IMR-90 (cell line): ENCODE results near the gene DYNLT2. TPM values are rescaled to one million over a fixed set of nuclear protein-coding genes. Genes with fewer than 3 reads are reported as not detected.

Source experiments
- ATAC-seq: fragments of 200-7000 bp; cut with Tn5 transposase; 2 replicates; pipeline ENCODE4 v1.9.1; 2020; ENCODE audit warnings: low read depth, mild to moderate bottlenecking, moderate library complexity
- BruUV-seq: library from RNA; stranded (reverse); fragments of 400-500 nt; replicated peaks from 2 replicates; lab custom pipeline; 2021; lab: Mats Ljungman, UMichigan
- CTCF ChIA-PET: fragments of 300-600 bp; formaldehyde crosslinking; extraction: SDS; loops from one replicate; lab custom pipeline; 2021; ENCODE audit warnings: antibody characterized with exemption; lab: Yijun Ruan, JAX
- POLR2A ChIA-PET: fragments of 300-600 bp; sonication (Branson Sonifier 250); formaldehyde crosslinking; loops from one replicate; lab custom pipeline; 2022; ENCODE audit warnings: antibody characterized with exemption; ENCODE audit not compliant: unreplicated experiment; lab: Charles Lee
- DNase-seq: peaks from one replicate; pipeline ENCODE4 v3.0.0; 2013
- H2AFZ ChIP-seq: replicated peaks from 2 replicates; pipeline ENCODE3; 2013; ENCODE audit warnings: low read length, mild to moderate bottlenecking; ENCODE audit not compliant: poor library complexity
- H2AK5ac ChIP-seq: 2 replicates; pipeline ENCODE4 v1.6.1; 2013; ENCODE audit warnings: low read depth, low read length, inconsistent platforms
- H2AK9ac ChIP-seq: replicated peaks from 2 replicates; pipeline ENCODE3; 2013; ENCODE audit warnings: mild to moderate bottlenecking, low read depth, low read length, moderate library complexity; ENCODE audit not compliant: poor library complexity
- H2BK120ac ChIP-seq: 2 replicates; pipeline ENCODE4 v1.6.1; 2013; ENCODE audit warnings: low read depth, low read length, inconsistent platforms
- H2BK15ac ChIP-seq: 3 replicates; pipeline ENCODE4 v1.6.1; 2013; ENCODE audit warnings: low read depth, low read length, inconsistent platforms
- H2BK20ac ChIP-seq: 2 replicates; pipeline ENCODE4 v1.6.1; 2013; ENCODE audit warnings: low read depth, mild to moderate bottlenecking, inconsistent platforms, low read length, moderate library complexity
- H2BK5ac ChIP-seq: 2 replicates; pipeline ENCODE4 v1.6.1; 2013; ENCODE audit warnings: mild to moderate bottlenecking, low read depth, low read length, inconsistent platforms; ENCODE audit not compliant: poor library complexity, severe bottlenecking
- H3K14ac ChIP-seq: replicated peaks from 2 replicates; pipeline ENCODE4 v1.6.1; 2013; ENCODE audit warnings: low read depth, low read length, inconsistent platforms
- H3K18ac ChIP-seq: 2 replicates; pipeline ENCODE4 v1.6.1; 2013; ENCODE audit warnings: low read depth, low read length, control low read depth
- H3K23ac ChIP-seq: 2 replicates; pipeline ENCODE4 v1.6.1; 2013; ENCODE audit warnings: low read depth, low read length, inconsistent platforms
- H3K27ac ChIP-seq: 2 replicates; pipeline ENCODE4 v1.5.1; 2013; ENCODE audit warnings: mild to moderate bottlenecking, control low read depth, low read length; ENCODE audit not compliant: insufficient read depth
- H3K27me3 ChIP-seq: 2 replicates; pipeline ENCODE4 v1.6.1; 2013; ENCODE audit warnings: low read length; ENCODE audit not compliant: control insufficient read depth, insufficient read depth
- H3K36me3 ChIP-seq: 2 replicates; pipeline ENCODE4 v1.6.1; 2013; ENCODE audit warnings: low read length, mixed read lengths; ENCODE audit not compliant: control insufficient read depth, insufficient read depth
- H3K4ac ChIP-seq: 2 replicates; pipeline ENCODE4 v1.6.1; 2013; ENCODE audit warnings: low read depth, low read length, inconsistent platforms
- H3K4me1 ChIP-seq: 2 replicates; pipeline ENCODE4 v1.6.1; 2013; ENCODE audit warnings: low read length, mixed read lengths; ENCODE audit not compliant: control insufficient read depth, insufficient read depth
- H3K4me2 ChIP-seq: 2 replicates; pipeline ENCODE4 v1.6.1; 2013; ENCODE audit warnings: low read depth, mild to moderate bottlenecking, control low read depth, low read length, moderate library complexity
- H3K4me3 ChIP-seq: 2 replicates; pipeline ENCODE4 v1.5.1; 2013; ENCODE audit warnings: low read depth, mild to moderate bottlenecking, control low read depth, low read length, moderate library complexity; ENCODE audit not compliant: insufficient read depth
- H3K56ac ChIP-seq: 2 replicates; pipeline ENCODE4 v1.6.1; 2013; ENCODE audit warnings: low read length, inconsistent platforms; ENCODE audit not compliant: insufficient read depth; ENCODE audit errors: extremely low read depth
- H3K79me1 ChIP-seq, 2 experiments: 2 replicates each; pipeline ENCODE4 v1.6.1; 2013; ENCODE audit warnings: low read length in 2 of 2, inconsistent platforms in 1 of 2, low read depth in 1 of 2
- H3K9ac ChIP-seq: 2 replicates; pipeline ENCODE4 v1.6.1; 2013; ENCODE audit warnings: low read depth, low read length, control low read depth
- H3K9me1 ChIP-seq: 2 replicates; pipeline ENCODE4 v1.6.1; 2013; ENCODE audit warnings: low read length, inconsistent platforms; ENCODE audit not compliant: insufficient read depth
- H3K9me3 ChIP-seq: 2 replicates; pipeline ENCODE4 v1.6.1; 2013; ENCODE audit warnings: low read length; ENCODE audit not compliant: control insufficient read depth, insufficient read depth
- H4K20me1 ChIP-seq: 2 replicates; pipeline ENCODE4 v1.6.1; 2013; ENCODE audit warnings: low read length, inconsistent platforms; ENCODE audit not compliant: insufficient read depth
- H4K5ac ChIP-seq: 2 replicates; pipeline ENCODE4 v1.6.1; 2013; ENCODE audit warnings: mild to moderate bottlenecking, low read depth, low read length, control low read depth
- H4K8ac ChIP-seq, 2 experiments: 2 replicates each; pipeline ENCODE4 v1.6.1; 2013; ENCODE audit warnings: low read depth in 2 of 2, low read length in 2 of 2, control low read depth in 1 of 2, inconsistent platforms in 1 of 2
- H4K91ac ChIP-seq: 2 replicates; pipeline ENCODE4 v1.6.1; 2013; ENCODE audit warnings: low read depth, low read length, inconsistent platforms; ENCODE audit not compliant: insufficient read depth
- CHD1 ChIP-seq: IDR thresholded peaks from 2 replicates; pipeline ENCODE4 v1.6.1; 2012; ENCODE audit warnings: low read depth, low read length, improper control_type of control experiment
- MAZ ChIP-seq: IDR thresholded peaks from 2 replicates; pipeline ENCODE4 v1.6.1; 2012; ENCODE audit warnings: low read depth, mild to moderate bottlenecking, low read length, improper control_type of control experiment, moderate library complexity, borderline replicate concordance
- MXI1 ChIP-seq: IDR thresholded peaks from 2 replicates; pipeline ENCODE4 v1.6.1; 2012; ENCODE audit warnings: low read depth, mild to moderate bottlenecking, low read length, moderate library complexity, borderline replicate concordance
- NFE2L2 ChIP-seq: fragments of 150-350 bp; IDR thresholded peaks from 2 replicates; pipeline ENCODE4 v1.6.1; 2016; ENCODE audit warnings: low read depth, mild to moderate bottlenecking, low read length
- POLR2A ChIP-seq: IDR thresholded peaks from 2 replicates; pipeline ENCODE4 v1.6.1; 2012; ENCODE audit warnings: mild to moderate bottlenecking, low read depth, low read length
- RAD21 ChIP-seq: IDR thresholded peaks from 2 replicates; pipeline ENCODE4 v1.6.1; 2012; ENCODE audit warnings: low read length, improper control_type of control experiment
- RCOR1 ChIP-seq: IDR thresholded peaks from 2 replicates; pipeline ENCODE4 v1.6.1; 2012; ENCODE audit warnings: mild to moderate bottlenecking, low read length, improper control_type of control experiment; ENCODE audit not compliant: insufficient replicate concordance
- RFX5 ChIP-seq: IDR thresholded peaks from 2 replicates; pipeline ENCODE4 v1.8.0; 2012; ENCODE audit warnings: low read depth, mild to moderate bottlenecking, low read length, moderate library complexity
- WGBS, 2 experiments: methylation state at CpG; one replicate each; pipeline versions ENCODE4 v1.1.5 to v1.1.7; 2013; ENCODE audit warnings: missing lambda C conversion rate in 2 of 2; ENCODE audit not compliant: insufficient read length in 1 of 2; ENCODE audit errors: extremely low coverage in 2 of 2; 5-methylcytosine and 5-hydroxymethylcytosine counted together
- dilution Hi-C: fragments of 300-500 bp; cut with HindIII; formaldehyde crosslinking; loops from one replicate; pipeline ENCODE4 v1.14.3; 2018; ENCODE audit warnings: low sequenced_read_pairs; ENCODE audit not compliant: unreplicated experiment
- in situ Hi-C: fragments of 300-500 bp; cut with MboI; formaldehyde crosslinking; loops from 3 replicates; pipeline ENCODE4 v1.14.3; 2019; ENCODE audit warnings: low sequenced_read_pairs, inconsistent platforms, mixed read lengths
- intact Hi-C: fragments of 100-400 bp; cut with micrococcal nuclease; formaldehyde crosslinking; loops from 2 replicates; pipeline ENCODE4 v1.10.0; 2022
- polyA plus RNA-seq, 3 experiments: library from polyadenylated mRNA; depleted of rRNA; stranded (reverse); fragments of >200 nt; gene quantifications; 2 replicates each; pipeline ENCODE4 v1.2.3, GENCODE V29; 2012; ENCODE audit warnings: low replicate concordance in 1 of 3
- total RNA-seq: library from RNA; depleted of rRNA; stranded (reverse); fragments of >200 nt; gene quantifications from 2 replicates; pipeline ENCODE4 v1.2.3, GENCODE V29; 2012
- TF ChIP-seq, protein P1 (sequence below): conservative IDR thresholded peaks from 2 replicates; pipeline ENCODE4 v1.5.1; 2012; ENCODE audit warnings: mild to moderate bottlenecking, low read depth, low read length, improper control_type of control experiment
- TF ChIP-seq, protein P2 (sequence below): fragments of 150-350 bp; IDR thresholded peaks from 2 replicates; pipeline ENCODE4 v1.6.1; 2016; ENCODE audit warnings: low read depth, mild to moderate bottlenecking, low read length, moderate library complexity, borderline replicate concordance
- TF ChIP-seq, protein P3 (sequence below): fragments of 150-350 bp; IDR thresholded peaks from 2 replicates; pipeline ENCODE4 v1.6.1; 2017; ENCODE audit warnings: mild to moderate bottlenecking, antibody characterized with exemption, low read length, low read depth

The DYNLT2 gene
- total and polyA plus RNA-seq, 2 of the 4 experiments (the other 2 are of a cell fraction): 0.36 to 0.44 TPM

DNA sequence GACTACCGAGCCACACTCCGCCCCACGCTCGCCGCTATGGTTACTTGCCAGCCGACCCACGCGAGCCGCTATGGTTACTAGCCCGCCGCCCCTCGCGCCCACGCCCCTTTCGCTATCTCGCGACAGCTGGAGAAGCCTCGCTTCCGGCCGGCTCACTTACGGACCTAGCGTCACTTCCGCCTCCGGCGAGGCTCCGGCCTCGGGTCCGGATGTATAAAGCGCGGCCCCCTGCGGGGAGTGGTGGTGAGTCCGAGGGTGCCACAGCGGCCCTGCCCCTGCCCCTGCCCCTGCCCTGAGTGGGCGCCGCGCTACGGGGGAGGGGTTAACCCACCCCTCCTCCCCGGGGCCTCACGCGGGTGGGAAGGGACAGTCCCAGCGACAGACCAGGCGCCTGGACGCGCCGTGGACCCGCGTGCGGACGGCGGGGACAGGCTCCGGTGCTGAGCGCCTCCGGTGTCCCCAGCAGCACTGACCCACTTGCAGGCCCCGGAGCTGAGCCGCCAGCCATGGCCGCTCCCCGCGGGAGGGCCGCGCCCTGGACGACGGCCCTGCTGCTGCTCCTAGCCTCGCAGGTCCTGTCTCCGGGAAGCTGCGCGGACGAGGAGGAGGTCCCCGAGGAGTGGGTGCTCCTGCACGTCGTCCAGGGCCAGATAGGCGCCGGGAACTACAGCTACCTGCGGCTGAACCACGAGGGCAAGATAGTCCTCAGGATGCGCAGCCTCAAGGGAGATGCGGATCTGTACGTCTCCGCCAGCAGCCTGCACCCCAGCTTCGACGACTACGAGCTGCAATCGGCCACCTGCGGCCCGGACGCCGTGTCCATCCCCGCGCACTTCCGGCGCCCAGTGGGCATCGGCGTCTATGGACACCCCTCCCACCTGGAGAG lies 49.2 kb downstream of the DYNLT2 start, which contains the start of the genes C6orf120 and WDR27:
C6orf120 (plus strand) TSS at position 173 of the 886 bp plus-strand sequence; CDS start at position 507, 334 bp downstream.
WDR27 (minus strand) TSS at position 76 of the 886 bp plus-strand sequence. CDS start 13,024 bp downstream, outside the sequence.
- ATAC-seq (peak; percentile 93), DNase-seq (peak; percentile 95)
- Histone ChIP-seq H2AFZ (peak within 1 kb of the TSS; percentile 96), H3K36me3 (peaks cover 7% of the 10 kb centered on the region), H2BK120ac (peak within 1 kb of the TSS; percentile 43; the same call in 1 of the 2 replicates), H3K4ac (peak within 1 kb of the TSS; percentile 91), H2BK20ac (no peak within 1 kb of the TSS), H3K9me1 (peaks cover 9% of the 10 kb centered on the region; the same call in 1 of the 2 replicates), H4K20me1 (peaks cover 10% of the 10 kb centered on the region; the same call in 1 of the 2 replicates), H3K27ac (peak within 1 kb of the TSS; percentile 89), H2BK15ac (no peak within 1 kb of the TSS), H2AK9ac (peak within 1 kb of the TSS; percentile 97), H3K4me1 (peaks cover 9% of the 10 kb centered on the region), H4K91ac (peak within 1 kb of the TSS; percentile 70), H3K27me3 (no peaks in the 10 kb centered on the region), H3K79me1 (peaks cover 26 to 56% of the 10 kb centered on the region in 2 experiments), H2AK5ac (peak within 1 kb of the TSS; percentile 77), H3K18ac (peak within 1 kb of the TSS; percentile 16; the same call in 1 of the 2 replicates), H3K23ac (peak within 1 kb of the TSS; percentile 95), H3K4me2 (peak within 1 kb of the TSS; percentile 93), H3K9ac (peak within 1 kb of the TSS; percentile 82), H3K56ac (peak within 1 kb of the TSS; percentile 70), H2BK5ac (peak within 1 kb of the TSS; percentile 85), H4K5ac (peak within 1 kb of the TSS; percentile 55), H3K9me3 (no peaks in the 10 kb centered on the region), H3K14ac (peak within 1 kb of the TSS; percentile 71), H4K8ac (peak within 1 kb of the TSS; percentile 69 to 92), H3K4me3 (peak within 1 kb of the TSS; percentile 76)
- CTCF ChIA-PET: interaction anchor here (1.0 kb wide), 1 partner anchor 16 kb away, joined by 3 read pairs; no protein-coding TSS in a partner anchor
- WGBS, 2 experiments: 0% methylated on average over 42 of the region's 92 CpGs; no CpG with 5 or more reads in 1 of the 2 experiments
- POLR2A ChIA-PET: no interaction called here
- intact Hi-C loops (loop anchor here (2.0 to 5.0 kb wide), 4 partner anchors 47 to 807 kb away; partner anchors contain the start of gene THBS2), dilution Hi-C loops (no loop called here), in situ Hi-C loops (no loop called here)
- no TSS peak for BruUV-seq
- TF ChIP-seq MAZ (peak; percentile 66; the same call in 1 of the 2 replicates), NFE2L2 (no peak), RCOR1 (no peak), RAD21 (no peak; the same call in 1 of the 2 replicates), RFX5 (no peak), POLR2A (peak; percentile 86), CHD1 (peak; percentile 89; the same call in 1 of the 2 replicates), MXI1 (peak; percentile 97)
- TF ChIP-seq, protein P1, sequence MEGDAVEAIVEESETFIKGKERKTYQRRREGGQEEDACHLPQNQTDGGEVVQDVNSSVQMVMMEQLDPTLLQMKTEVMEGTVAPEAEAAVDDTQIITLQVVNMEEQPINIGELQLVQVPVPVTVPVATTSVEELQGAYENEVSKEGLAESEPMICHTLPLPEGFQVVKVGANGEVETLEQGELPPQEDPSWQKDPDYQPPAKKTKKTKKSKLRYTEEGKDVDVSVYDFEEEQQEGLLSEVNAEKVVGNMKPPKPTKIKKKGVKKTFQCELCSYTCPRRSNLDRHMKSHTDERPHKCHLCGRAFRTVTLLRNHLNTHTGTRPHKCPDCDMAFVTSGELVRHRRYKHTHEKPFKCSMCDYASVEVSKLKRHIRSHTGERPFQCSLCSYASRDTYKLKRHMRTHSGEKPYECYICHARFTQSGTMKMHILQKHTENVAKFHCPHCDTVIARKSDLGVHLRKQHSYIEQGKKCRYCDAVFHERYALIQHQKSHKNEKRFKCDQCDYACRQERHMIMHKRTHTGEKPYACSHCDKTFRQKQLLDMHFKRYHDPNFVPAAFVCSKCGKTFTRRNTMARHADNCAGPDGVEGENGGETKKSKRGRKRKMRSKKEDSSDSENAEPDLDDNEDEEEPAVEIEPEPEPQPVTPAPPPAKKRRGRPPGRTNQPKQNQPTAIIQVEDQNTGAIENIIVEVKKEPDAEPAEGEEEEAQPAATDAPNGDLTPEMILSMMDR: no peak
- TF ChIP-seq, protein P2, sequence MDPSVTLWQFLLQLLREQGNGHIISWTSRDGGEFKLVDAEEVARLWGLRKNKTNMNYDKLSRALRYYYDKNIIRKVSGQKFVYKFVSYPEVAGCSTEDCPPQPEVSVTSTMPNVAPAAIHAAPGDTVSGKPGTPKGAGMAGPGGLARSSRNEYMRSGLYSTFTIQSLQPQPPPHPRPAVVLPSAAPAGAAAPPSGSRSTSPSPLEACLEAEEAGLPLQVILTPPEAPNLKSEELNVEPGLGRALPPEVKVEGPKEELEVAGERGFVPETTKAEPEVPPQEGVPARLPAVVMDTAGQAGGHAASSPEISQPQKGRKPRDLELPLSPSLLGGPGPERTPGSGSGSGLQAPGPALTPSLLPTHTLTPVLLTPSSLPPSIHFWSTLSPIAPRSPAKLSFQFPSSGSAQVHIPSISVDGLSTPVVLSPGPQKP: no peak
- TF ChIP-seq, protein P3, sequence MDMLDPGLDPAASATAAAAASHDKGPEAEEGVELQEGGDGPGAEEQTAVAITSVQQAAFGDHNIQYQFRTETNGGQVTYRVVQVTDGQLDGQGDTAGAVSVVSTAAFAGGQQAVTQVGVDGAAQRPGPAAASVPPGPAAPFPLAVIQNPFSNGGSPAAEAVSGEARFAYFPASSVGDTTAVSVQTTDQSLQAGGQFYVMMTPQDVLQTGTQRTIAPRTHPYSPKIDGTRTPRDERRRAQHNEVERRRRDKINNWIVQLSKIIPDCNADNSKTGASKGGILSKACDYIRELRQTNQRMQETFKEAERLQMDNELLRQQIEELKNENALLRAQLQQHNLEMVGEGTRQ: 0 out of 2 replicates have a peak, but pooled peaks have one; percentile 5
